Liver (tissue), 9 donors: ENCODE measurements around the gene SCGB2B2. TPM values are rescaled to one million over a fixed set of nuclear protein-coding genes. Genes with fewer than 3 reads are reported as not detected.

Experiments
- DNase-seq: peaks from one replicate; pipeline ENCODE4 v3.0.0-alpha.2; 2017; ENCODE audit warnings: low spot score
- H3K27ac ChIP-seq, 2 donors: one replicate each; pipeline ENCODE4 v1.7.0; 2013; ENCODE audit warnings: inconsistent platforms in 2 of 2, low read length in 2 of 2, control low read depth in 1 of 2, low read depth in 1 of 2, mild to moderate bottlenecking in 1 of 2
- H3K27me3 ChIP-seq, 4 donors: one replicate each; pipeline versions ENCODE4 v1.6.1 to v1.7.0; 2013; ENCODE audit warnings: low read length in 3 of 4, inconsistent platforms in 1 of 4, mild to moderate bottlenecking in 1 of 4, moderate library complexity in 1 of 4; ENCODE audit not compliant: control insufficient read depth in 4 of 4, insufficient read depth in 4 of 4
- H3K36me3 ChIP-seq, 4 donors: one replicate each; pipeline versions ENCODE4 v1.6.1 to v1.7.0; 2013; ENCODE audit warnings: low read length in 3 of 4, mild to moderate bottlenecking in 3 of 4, low read depth in 1 of 4, moderate library complexity in 1 of 4; ENCODE audit not compliant: control insufficient read depth in 4 of 4, insufficient read depth in 3 of 4
- H3K4me1 ChIP-seq, 4 donors: one replicate each; pipeline versions ENCODE4 v1.6.1 to v1.7.0; 2013; ENCODE audit warnings: low read length in 3 of 4, mild to moderate bottlenecking in 3 of 4, moderate library complexity in 1 of 4; ENCODE audit not compliant: control insufficient read depth in 4 of 4, insufficient read depth in 4 of 4
- H3K4me3 ChIP-seq, 3 donors: one replicate each; pipeline versions ENCODE4 v1.6.1 to v1.7.0; 2013; ENCODE audit warnings: low read length in 3 of 3, control low read depth in 1 of 3, low read depth in 1 of 3, mild to moderate bottlenecking in 1 of 3
- H3K9ac ChIP-seq, 2 donors: one replicate each; pipeline ENCODE4 v1.7.0; 2013; ENCODE audit warnings: low read length in 2 of 2, mild to moderate bottlenecking in 2 of 2, moderate library complexity in 2 of 2, control low read depth in 1 of 2, low read depth in 1 of 2
- H3K9me3 ChIP-seq, 4 donors: one replicate each; pipeline versions ENCODE4 v1.6.1 to v1.7.0; 2013; ENCODE audit warnings: low read length in 3 of 4; ENCODE audit not compliant: control insufficient read depth in 4 of 4
- ATF3 ChIP-seq: IDR thresholded peaks from 2 replicates; pipeline ENCODE4 v1.6.1; 2016; ENCODE audit warnings: antibody characterized with exemption
- EGR1 ChIP-seq, 2 donors: IDR thresholded peaks; 2 replicates each; pipeline ENCODE4 v1.6.1; 2016 to 2018; ENCODE audit warnings: antibody characterized with exemption in 2 of 2, low read depth in 2 of 2
- FOXA1 ChIP-seq: IDR thresholded peaks from 2 replicates; pipeline ENCODE4 v1.6.1; 2016; ENCODE audit warnings: antibody characterized with exemption
- FOXA2 ChIP-seq: IDR thresholded peaks from 2 replicates; pipeline ENCODE4 v1.6.1; 2016; ENCODE audit warnings: antibody characterized with exemption
- GABPA ChIP-seq, 2 donors: IDR thresholded peaks in 1 of 2; conservative IDR thresholded peaks in 1 of 2; 2 replicates each; pipeline ENCODE4 v1.6.1; 2016; ENCODE audit warnings: antibody characterized with exemption in 2 of 2, mild to moderate bottlenecking in 1 of 2, moderate library complexity in 1 of 2
- HNF4A ChIP-seq, 2 donors: conservative IDR thresholded peaks; 2 replicates each; pipeline ENCODE4 v1.6.1; 2016; ENCODE audit warnings: antibody characterized with exemption in 2 of 2, mild to moderate bottlenecking in 2 of 2
- HNF4G ChIP-seq: IDR thresholded peaks from 2 replicates; pipeline ENCODE4 v1.6.1; 2016; ENCODE audit warnings: antibody characterized with exemption
- JUND ChIP-seq, 2 donors: IDR thresholded peaks; 2 replicates each; pipeline ENCODE4 v1.6.1; 2016; ENCODE audit warnings: antibody characterized with exemption in 2 of 2
- MAX ChIP-seq: IDR thresholded peaks from 2 replicates; pipeline ENCODE4 v1.6.1; 2016; ENCODE audit warnings: antibody characterized with exemption
- NR2F2 ChIP-seq: IDR thresholded peaks from 2 replicates; pipeline ENCODE4 v1.6.1; 2016; ENCODE audit warnings: antibody characterized with exemption
- RAD21 ChIP-seq, 2 donors: IDR thresholded peaks; 2 replicates each; pipeline ENCODE4 v1.6.1; 2016; ENCODE audit warnings: antibody characterized with exemption in 2 of 2, mild to moderate bottlenecking in 2 of 2
- REST ChIP-seq: IDR thresholded peaks from 2 replicates; pipeline ENCODE4 v1.6.1; 2016; ENCODE audit warnings: antibody characterized with exemption, mild to moderate bottlenecking
- RXRA ChIP-seq, 2 donors: IDR thresholded peaks; 2 replicates each; pipeline ENCODE4 v1.6.1; 2017 to 2018; ENCODE audit warnings: antibody characterized with exemption in 2 of 2, mild to moderate bottlenecking in 1 of 2
- SP1 ChIP-seq: IDR thresholded peaks from 2 replicates; pipeline ENCODE4 v1.6.1; 2018; ENCODE audit warnings: antibody characterized with exemption, mild to moderate bottlenecking
- TAF1 ChIP-seq: conservative IDR thresholded peaks from 2 replicates; pipeline ENCODE4 v1.6.1; 2016; ENCODE audit warnings: antibody characterized with exemption, mild to moderate bottlenecking
- YY1 ChIP-seq: IDR thresholded peaks from 2 replicates; pipeline ENCODE4 v1.6.1; 2016; ENCODE audit warnings: antibody characterized with exemption, mild to moderate bottlenecking
- ZBTB33 ChIP-seq: IDR thresholded peaks from 2 replicates; pipeline ENCODE4 v1.6.1; 2016; ENCODE audit warnings: antibody characterized with exemption
- WGBS: extraction: QIAGEN DNeasy Blood & Tissue Kit; methylation state at CpG from one replicate; pipeline ENCODE4 v1.1.7; 2013; 5-methylcytosine and 5-hydroxymethylcytosine counted together
- polyA plus RNA-seq, 2 donors: library from polyadenylated mRNA; stranded (reverse) in 1 of 2; unstranded in 1 of 2; fragments of 200-250 nt in 1 of 2; fragments of >200 nt in 1 of 2; fragmentation: Nextera tagmentation in 1 of 2; extraction: Ambion mirVana in 1 of 2; gene quantifications; one replicate each; pipeline versions ENCODE4 v1.2.1 to v1.2.3, GENCODE V29; 2013 to 2015
- total RNA-seq, 2 donors: library from RNA; depleted of rRNA; stranded (reverse); fragments of >200 nt; gene quantifications; one replicate each; pipeline ENCODE4 v1.2.3, GENCODE V29; 2014
- TF ChIP-seq, protein P1 (sequence below): fragments of 150-350 bp; IDR thresholded peaks from 2 replicates; pipeline ENCODE4 v1.5.1; 2017; ENCODE audit warnings: improper control_type of control experiment, low read depth, low read length; ENCODE audit not compliant: missing input control
- donor health status: healthy.
- donor health status: healthy.
- donor health status: healthy.
- donor health status: healthy.
- donor health status: healthy.

SCGB2B2 gene
- total and polyA plus RNA-seq, 4 donors, result 0.09 to 0.50 (median 0.25) TPM; not detected in 1

DNA sequence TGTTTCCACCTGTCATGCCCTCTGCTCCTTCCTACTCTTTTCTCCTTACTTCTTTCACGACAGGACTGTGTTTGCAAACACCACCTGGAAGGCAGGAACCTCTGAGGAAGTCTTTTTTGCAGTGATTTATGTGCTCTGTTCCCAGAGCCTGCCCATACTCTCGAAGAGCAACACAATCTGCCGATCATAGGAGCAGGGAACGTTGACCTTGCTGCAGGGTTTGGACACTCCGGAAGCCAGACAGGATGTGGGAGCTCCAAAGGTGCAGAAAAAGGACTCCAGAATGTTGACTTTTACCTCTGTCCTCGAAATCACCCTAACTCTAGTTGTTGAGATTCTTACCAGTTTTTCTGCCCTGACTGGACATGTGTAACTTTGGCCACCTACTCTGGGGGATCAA, 48.4 kb upstream of the SCGB2B2 start:
- H3K9ac ChIP-seq, result no peak overlapping the region
- H3K9me3 ChIP-seq, result no peaks in the 10 kb centered on the region
- 39% methylated on average over 6 of the region's 6 CpGs for WGBS
- no peaks in the 10 kb centered on the region for H3K36me3 ChIP-seq
- H3K4me3 ChIP-seq, result no peak overlapping the region
- H3K4me1 ChIP-seq, result no peaks in the 10 kb centered on the region
- TF ChIP-seq ATF3, result no peak
- TF ChIP-seq EGR1 (IDR thresholded peaks at IDR 0.05; ENCODE audit: low read depth in 2 of 2), result no peak
- no peak for TF ChIP-seq JUND (IDR thresholded peaks at IDR 0.05)
- no peak for TF ChIP-seq TAF1
- TF ChIP-seq RXRA (IDR thresholded peaks at IDR 0.05), result no peak
- TF ChIP-seq, protein P1, sequence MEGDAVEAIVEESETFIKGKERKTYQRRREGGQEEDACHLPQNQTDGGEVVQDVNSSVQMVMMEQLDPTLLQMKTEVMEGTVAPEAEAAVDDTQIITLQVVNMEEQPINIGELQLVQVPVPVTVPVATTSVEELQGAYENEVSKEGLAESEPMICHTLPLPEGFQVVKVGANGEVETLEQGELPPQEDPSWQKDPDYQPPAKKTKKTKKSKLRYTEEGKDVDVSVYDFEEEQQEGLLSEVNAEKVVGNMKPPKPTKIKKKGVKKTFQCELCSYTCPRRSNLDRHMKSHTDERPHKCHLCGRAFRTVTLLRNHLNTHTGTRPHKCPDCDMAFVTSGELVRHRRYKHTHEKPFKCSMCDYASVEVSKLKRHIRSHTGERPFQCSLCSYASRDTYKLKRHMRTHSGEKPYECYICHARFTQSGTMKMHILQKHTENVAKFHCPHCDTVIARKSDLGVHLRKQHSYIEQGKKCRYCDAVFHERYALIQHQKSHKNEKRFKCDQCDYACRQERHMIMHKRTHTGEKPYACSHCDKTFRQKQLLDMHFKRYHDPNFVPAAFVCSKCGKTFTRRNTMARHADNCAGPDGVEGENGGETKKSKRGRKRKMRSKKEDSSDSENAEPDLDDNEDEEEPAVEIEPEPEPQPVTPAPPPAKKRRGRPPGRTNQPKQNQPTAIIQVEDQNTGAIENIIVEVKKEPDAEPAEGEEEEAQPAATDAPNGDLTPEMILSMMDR, result no peak
- no peak for TF ChIP-seq SP1
- no peak for TF ChIP-seq HNF4A (conservative IDR thresholded peaks at IDR 0.05)
- TF ChIP-seq FOXA1, result no peak
- no peak for TF ChIP-seq HNF4G
- TF ChIP-seq MAX, result no peak
- TF ChIP-seq YY1, result no peak
- TF ChIP-seq RAD21 (IDR thresholded peaks at IDR 0.05), result no peak
- TF ChIP-seq FOXA2, result no peak
- no peak for TF ChIP-seq ZBTB33
- no peak for TF ChIP-seq REST
- no peak for TF ChIP-seq GABPA (IDR thresholded peaks at IDR 0.05 in 1 of 2, conservative IDR thresholded peaks at IDR 0.05 in 1 of 2)
- no peak for DNase-seq
- H3K27me3 ChIP-seq, result no peaks in the 10 kb centered on the region
- no peak overlapping the region for H3K27ac ChIP-seq

DNA sequence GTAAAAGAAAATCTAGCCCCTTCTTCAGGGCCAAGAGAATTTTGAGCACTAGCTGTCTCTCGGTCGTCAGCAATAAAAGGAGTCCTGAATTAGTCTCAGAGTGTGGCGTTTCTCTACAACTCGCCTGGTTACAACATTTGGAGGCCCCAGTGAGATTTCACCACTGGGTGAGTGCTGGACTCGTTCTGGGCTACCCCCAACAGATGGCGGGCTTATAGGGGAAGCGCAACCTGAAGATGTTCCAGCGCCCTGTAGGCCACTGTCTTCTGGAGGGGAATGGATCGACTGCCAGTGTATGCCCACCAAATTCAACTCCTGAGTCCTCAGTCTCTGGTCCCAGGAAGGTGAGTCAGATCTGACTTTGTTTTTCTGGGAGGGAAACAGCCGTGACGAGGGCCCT, 45.4 kb upstream of the SCGB2B2 start:
- no peak overlapping the region for H3K9ac ChIP-seq
- WGBS, result 60% methylated on average over 11 of the region's 11 CpGs
- TF ChIP-seq ATF3 (no peak), REST (no peak), TAF1 (no peak), HNF4G (no peak), JUND (IDR thresholded peaks at IDR 0.05) (no peak), EGR1 (IDR thresholded peaks at IDR 0.05; ENCODE audit: low read depth in 2 of 2) (no peak), MAX (no peak), FOXA2 (no peak), ZBTB33 (no peak), NR2F2 (no peak)

More for the DNA sequence above, 45.4 kb upstream of the SCGB2B2 start:
- Histone ChIP-seq H3K9me3 (no peaks in the 10 kb centered on the region), H3K27ac (no peak overlapping the region), H3K4me1 (no peaks in the 10 kb centered on the region), H3K36me3 (no peaks in the 10 kb centered on the region), H3K27me3 (no peaks in the 10 kb centered on the region), H3K4me3 (no peak overlapping the region)
- no peak for DNase-seq
